Left renal pelvis (tissue), 4 donors: ENCODE results near the gene SRRM2. TPM values are rescaled to one million over a fixed set of nuclear protein-coding genes. Genes with fewer than 3 reads are reported as not detected.

Experiments used
- DNase-seq, 4 donors: peaks; one replicate each; pipeline ENCODE4 v3.0.0-alpha.2; 2013; ENCODE audit warnings: low read depth in 4 of 4, low spot score in 3 of 4
- polyA plus RNA-seq, 4 donors: library from polyadenylated mRNA; unstranded; fragments of 120-200 nt; gene quantifications; one replicate each; pipeline ENCODE4 v1.2.1, GENCODE V29; 2013; ENCODE audit not compliant: insufficient read length in 4 of 4

SRRM2 gene
- polyA plus RNA-seq, 4 donors: 437 to 838 (median 600) TPM

DNA sequence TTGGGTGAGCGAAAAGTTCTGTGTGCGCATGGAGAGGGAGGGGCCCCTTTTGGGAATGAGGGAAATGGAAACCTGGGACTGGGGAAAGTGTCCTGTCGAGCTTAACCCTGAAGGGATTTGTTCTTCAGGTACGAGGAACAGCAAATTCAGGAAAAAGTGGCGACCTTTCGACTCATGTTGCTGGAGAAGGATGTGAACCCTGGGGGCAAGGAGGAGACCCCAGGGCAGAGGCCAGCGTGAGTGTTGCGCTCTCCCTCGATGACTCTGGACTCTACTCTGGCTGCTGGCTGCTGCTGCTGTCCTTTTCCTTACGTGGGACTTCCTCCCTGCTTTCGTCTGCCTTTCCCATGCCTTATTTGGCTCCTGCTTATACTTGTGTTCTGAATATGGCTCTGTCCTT lies 4.9 kb downstream of the SRRM2 start:
- no peak for DNase-seq

DNA sequence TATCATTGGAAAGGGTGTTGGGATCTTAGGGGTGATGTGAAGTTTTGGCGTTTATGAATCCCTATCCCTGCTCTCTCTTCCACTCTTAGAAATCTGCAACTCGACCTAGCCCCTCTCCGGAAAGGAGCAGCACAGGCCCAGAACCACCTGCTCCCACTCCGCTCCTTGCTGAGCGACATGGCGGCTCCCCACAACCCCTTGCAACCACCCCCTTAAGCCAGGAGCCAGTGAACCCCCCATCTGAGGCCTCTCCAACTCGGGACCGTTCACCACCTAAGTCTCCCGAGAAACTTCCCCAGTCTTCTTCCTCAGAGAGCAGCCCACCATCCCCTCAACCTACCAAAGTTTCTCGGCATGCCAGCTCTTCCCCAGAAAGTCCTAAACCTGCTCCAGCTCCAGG lies 9.0 kb downstream of the SRRM2 start:
- no peak for DNase-seq

GRCh38 chr16:2761886-2762583 lies 9.6 kb downstream of the SRRM2 start:
- no peak for DNase-seq

DNA sequence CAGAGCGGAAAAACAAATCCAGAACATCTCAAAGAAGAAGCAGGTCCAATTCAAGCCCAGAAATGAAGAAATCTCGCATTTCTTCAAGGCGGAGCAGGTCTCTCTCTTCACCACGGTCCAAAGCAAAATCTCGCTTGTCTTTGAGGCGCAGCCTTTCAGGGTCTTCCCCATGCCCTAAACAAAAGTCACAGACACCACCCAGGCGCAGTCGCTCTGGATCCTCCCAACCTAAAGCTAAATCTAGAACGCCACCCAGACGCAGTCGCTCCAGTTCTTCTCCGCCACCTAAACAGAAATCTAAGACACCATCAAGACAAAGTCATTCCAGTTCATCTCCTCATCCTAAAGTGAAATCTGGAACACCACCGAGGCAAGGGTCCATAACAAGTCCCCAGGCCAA lies 10.3 kb downstream of the SRRM2 start:
- DNase-seq: no peak

DNA sequence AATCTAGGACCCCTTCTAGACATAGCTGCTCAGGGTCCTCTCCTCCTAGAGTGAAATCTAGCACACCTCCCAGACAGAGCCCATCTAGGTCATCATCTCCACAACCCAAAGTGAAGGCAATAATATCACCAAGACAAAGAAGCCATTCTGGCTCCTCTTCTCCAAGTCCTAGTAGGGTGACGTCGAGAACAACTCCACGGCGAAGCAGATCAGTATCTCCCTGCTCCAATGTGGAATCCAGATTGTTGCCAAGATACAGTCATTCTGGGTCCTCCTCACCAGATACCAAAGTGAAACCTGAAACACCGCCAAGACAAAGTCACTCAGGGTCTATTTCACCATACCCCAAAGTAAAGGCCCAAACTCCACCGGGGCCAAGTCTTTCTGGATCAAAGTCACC lies 10.7 kb downstream of the SRRM2 start:
- no peak for DNase-seq

DNA sequence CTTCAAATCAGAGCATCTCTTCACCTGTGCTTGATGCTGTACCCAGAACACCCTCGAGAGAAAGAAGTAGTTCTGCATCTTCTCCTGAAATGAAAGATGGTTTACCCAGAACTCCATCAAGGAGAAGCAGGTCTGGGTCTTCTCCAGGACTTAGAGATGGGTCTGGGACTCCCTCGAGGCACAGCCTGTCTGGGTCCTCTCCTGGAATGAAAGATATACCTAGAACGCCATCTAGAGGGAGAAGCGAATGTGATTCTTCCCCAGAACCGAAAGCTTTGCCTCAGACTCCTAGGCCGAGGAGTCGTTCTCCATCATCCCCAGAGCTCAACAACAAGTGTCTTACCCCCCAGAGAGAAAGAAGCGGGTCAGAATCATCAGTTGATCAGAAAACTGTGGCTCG lies 12.3 kb downstream of the SRRM2 start:
- no peak for DNase-seq

GRCh38 chr16:2765462-2766404 lies 13.3 kb downstream of the SRRM2 start:
- no peak for DNase-seq

- no peak for DNase-seq
Observed at GRCh38 chr16:2766430-2767139, 14.1 kb downstream of the SRRM2 start.

GRCh38 chr16:2767140-2767731 lies 14.8 kb downstream of the SRRM2 start:
- no peak for DNase-seq

DNA sequence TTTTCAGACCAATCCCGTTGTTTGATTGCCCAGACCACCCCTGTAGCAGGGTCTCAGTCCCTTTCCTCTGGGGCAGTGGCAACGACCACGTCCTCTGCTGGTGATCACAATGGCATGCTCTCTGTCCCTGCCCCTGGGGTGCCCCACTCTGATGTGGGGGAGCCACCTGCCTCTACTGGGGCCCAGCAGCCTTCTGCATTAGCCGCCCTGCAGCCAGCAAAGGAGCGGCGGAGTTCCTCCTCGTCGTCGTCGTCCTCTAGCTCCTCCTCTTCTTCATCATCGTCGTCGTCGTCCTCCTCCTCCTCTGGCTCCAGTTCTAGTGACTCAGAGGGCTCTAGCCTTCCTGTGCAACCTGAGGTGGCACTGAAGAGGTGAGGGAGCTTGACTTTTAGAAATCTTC lies 15.5 kb downstream of the SRRM2 start:
- no peak for DNase-seq

- DNase-seq: no peak
Observed at GRCh38 chr16:2768403-2769089, 16.1 kb downstream of the SRRM2 start.

GRCh38 chr16:2769100-2769529 lies 16.7 kb downstream of the SRRM2 start:
- no peak for DNase-seq

GRCh38 chr16:2769675-2770056 lies 17.2 kb downstream of the SRRM2 start:
- DNase-seq: no peak

DNA sequence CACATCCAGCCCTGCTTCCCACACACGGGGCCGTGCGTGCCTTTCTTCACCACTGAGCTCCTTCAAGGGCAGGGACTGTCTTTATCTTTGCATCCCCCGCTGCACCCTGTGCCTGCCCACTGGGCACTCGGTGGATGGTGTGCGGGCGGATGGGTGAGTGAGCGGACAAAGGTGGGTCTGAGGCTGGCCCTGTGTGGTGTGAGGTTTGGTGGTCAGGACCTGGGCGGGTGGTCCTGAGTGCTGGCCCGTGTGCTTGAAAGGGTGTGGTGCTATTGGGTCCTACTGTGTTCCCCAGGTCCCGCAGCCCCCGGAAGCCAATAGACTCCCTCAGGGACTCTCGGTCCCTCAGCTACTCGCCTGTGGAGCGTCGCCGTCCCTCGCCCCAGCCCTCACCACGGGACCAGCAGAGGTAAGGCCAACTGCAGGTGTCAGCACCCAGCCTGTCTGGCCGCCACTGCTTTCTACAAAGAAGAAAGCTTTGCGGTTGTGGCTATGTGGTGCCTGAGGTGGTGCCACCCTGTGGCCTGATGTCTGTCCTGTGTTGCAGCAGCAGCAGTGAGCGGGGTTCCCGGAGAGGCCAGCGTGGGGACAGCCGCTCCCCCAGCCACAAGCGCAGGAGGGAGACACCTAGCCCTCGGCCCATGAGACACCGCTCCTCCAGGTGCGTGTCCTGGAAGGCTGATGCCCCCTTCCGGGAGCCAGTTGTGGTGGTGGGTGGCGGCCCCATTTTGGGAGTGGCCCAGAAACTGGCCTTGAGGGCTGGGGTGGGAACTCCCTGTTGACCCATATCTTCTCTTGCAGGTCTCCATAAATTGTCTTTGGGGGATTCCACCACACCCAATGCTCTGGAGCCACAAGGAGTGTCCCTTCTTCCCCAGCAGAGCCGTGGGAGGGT lies 17.9 kb downstream of the SRRM2 start:
- no peak for DNase-seq

GRCh38 chr16:2771496-2772402 lies 19.3 kb downstream of the SRRM2 start:
- no peak for DNase-seq

DNA sequence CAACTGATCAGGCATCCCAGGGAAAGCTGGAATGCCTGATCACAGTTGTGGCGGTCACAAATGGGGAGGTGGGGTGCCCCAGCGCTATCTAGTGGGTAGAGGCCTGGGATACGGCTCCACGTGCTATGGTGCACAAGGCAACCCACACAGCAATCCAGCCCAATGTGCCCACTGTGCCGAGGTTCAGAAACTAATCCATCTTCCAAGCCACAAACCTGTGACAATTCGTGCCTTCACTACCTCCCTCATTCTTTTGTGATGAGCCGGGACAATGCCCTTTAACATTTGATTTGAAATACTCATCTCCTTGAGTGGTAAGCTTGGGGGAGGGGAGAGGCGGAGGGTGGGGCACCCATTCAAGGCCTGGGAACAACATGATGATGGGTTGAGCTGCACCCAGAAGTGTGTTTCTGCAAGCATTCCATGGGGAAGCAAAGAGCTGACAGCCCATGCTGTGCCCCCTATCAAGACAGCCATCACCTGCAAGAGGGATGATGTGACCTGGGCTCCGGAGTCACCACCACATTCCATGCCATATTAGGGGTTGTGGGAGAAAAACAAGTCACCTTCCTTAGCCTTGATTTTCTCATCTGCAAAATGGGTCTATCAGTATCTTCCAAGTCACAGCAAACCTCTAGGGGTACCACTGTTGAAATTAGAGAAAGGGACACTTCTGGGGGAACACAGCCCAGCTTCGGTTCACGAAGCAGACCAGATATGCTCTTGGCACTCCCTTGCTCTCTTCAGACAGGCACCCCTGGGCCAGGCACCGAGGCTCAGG lies 20.9 kb downstream of the SRRM2 start:
- DNase-seq: no peak

- no peak for DNase-seq
Observed at GRCh38 chr16:2774161-2774891, 21.9 kb downstream of the SRRM2 start.
